K562 (cell line): ENCODE measurements around the gene COASY. TPM values are rescaled to one million over a fixed set of nuclear protein-coding genes. Genes with fewer than 3 reads are reported as not detected.

Experiments used
- ARNT ChIP-seq, 2 experiments: fragments of 450-650 bp; IDR thresholded peaks; 2 replicates each; pipeline ENCODE4 v1.6.1; 2016; ENCODE audit warnings: mild to moderate bottlenecking in 1 of 2
- CBX8 ChIP-seq: fragments of 200-600 bp; sonication (generic); IDR thresholded peaks from 2 replicates; pipeline ENCODE4 v1.6.1; 2012; ENCODE audit warnings: borderline replicate concordance, mixed run types, low read depth, mild to moderate bottlenecking, moderate library complexity, mixed read lengths, low read length, control low read depth, inconsistent platforms; ENCODE audit not compliant: poor library complexity, severe bottlenecking; ENCODE audit errors: extremely low read depth
- EGR1 ChIP-seq: fragments of 450-650 bp; conservative IDR thresholded peaks from 2 replicates; pipeline ENCODE4 v1.6.1; 2017; ENCODE audit warnings: mild to moderate bottlenecking
- ELF4 ChIP-seq: fragments of 450-650 bp; formaldehyde crosslinking; IDR thresholded peaks from 2 replicates; pipeline ENCODE4 v1.4.0; 2022; ENCODE audit warnings: missing genetic modification characterization
- EZH2 ChIP-seq: IDR thresholded peaks from 2 replicates; pipeline ENCODE4 v1.6.1; 2012; ENCODE audit warnings: low read depth, mild to moderate bottlenecking, inconsistent platforms, low read length, borderline replicate concordance
- FOXJ3 ChIP-seq: sonication (generic); formaldehyde crosslinking; IDR thresholded peaks from 2 replicates; pipeline ENCODE4 v1.4.0; 2020; ENCODE audit warnings: mild to moderate bottlenecking, missing genetic modification reagents
- JUND ChIP-seq, 2 experiments: IDR thresholded peaks; 2 replicates in 1 of 2; 3 replicates in 1 of 2; pipeline ENCODE4 v1.6.1; 2011; ENCODE audit warnings: borderline replicate concordance in 2 of 2, low read depth in 2 of 2, low read length in 2 of 2, improper control_type of control experiment in 1 of 2, missing biosample characterization in 1 of 2, missing genetic modification characterization in 1 of 2, missing genetic modification reagents in 1 of 2
- NCOA1 ChIP-seq: fragments of 450-650 bp; IDR thresholded peaks from 2 replicates; pipeline ENCODE4 v1.6.1; 2016; ENCODE audit warnings: low read depth
- NCOA4 ChIP-seq: fragments of 450-650 bp; IDR thresholded peaks from 2 replicates; pipeline ENCODE4 v1.6.1; 2018; ENCODE audit warnings: mild to moderate bottlenecking; ENCODE audit not compliant: partially characterized antibody
- NR2C1 ChIP-seq, 2 experiments: fragments of 450-650 bp; IDR thresholded peaks; 2 replicates each; pipeline ENCODE4 v1.6.1; 2017; ENCODE audit warnings: mild to moderate bottlenecking in 2 of 2, antibody characterized with exemption in 1 of 2, inconsistent platforms in 1 of 2, missing compliant biosample characterization in 1 of 2, missing genetic modification characterization in 1 of 2
- POLR2AphosphoS2 ChIP-seq: IDR thresholded peaks from 2 replicates; pipeline ENCODE4 v1.6.1; 2012; ENCODE audit warnings: low read length, improper control_type of control experiment
- RBM34 ChIP-seq: fragments of 200-400 bp; formaldehyde crosslinking; IDR thresholded peaks from 2 replicates; pipeline ENCODE4 v1.6.1; 2018; ENCODE audit warnings: low read length, borderline replicate concordance; ENCODE audit not compliant: insufficient read depth
- THRAP3 ChIP-seq: fragments of 450-650 bp; IDR thresholded peaks from 2 replicates; pipeline ENCODE4 v1.6.1; 2016; ENCODE audit warnings: mild to moderate bottlenecking, inconsistent platforms, borderline replicate concordance
- TRIM28 ChIP-seq: fragments of 450-650 bp; IDR thresholded peaks from 2 replicates; pipeline ENCODE4 v1.6.1; 2017
- ZKSCAN3 ChIP-seq: fragments of 250-450 bp; sonication (Bioruptor Pico); IDR thresholded peaks from 2 replicates; pipeline ENCODE4 v1.4.0; 2020
- ZNF174 ChIP-seq: fragments of 250-450 bp; sonication (Bioruptor Pico); IDR thresholded peaks from 2 replicates; pipeline ENCODE4 v1.4.0; 2020; ENCODE audit warnings: mild to moderate bottlenecking
- ZNF263 ChIP-seq: sonication (generic); formaldehyde crosslinking; IDR thresholded peaks from 2 replicates; pipeline ENCODE4 v1.8.0; 2022; ENCODE audit warnings: mild to moderate bottlenecking, missing genetic modification reagents, borderline replicate concordance
- ZNF324 ChIP-seq: fragments of 250-450 bp; sonication (Bioruptor Pico); IDR thresholded peaks from 2 replicates; pipeline ENCODE4 v1.4.0; 2020; ENCODE audit warnings: mild to moderate bottlenecking
- polyA plus RNA-seq, 8 experiments: library from polyadenylated mRNA; depleted of rRNA in 4 of 8; stranded (reverse) in 5 of 8; unstranded in 3 of 8; fragments of >200 nt; fragmentation: Nextera tagmentation in 2 of 8; fragmentation: Illumina TruSeq in 1 of 8; extraction: Ambion mirVana in 2 of 8; extraction: Trizol in 1 of 8; gene quantifications; 2 replicates each; pipeline versions ENCODE4 v1.2.1 to v1.2.3, GENCODE V29; 2011 to 2014; ENCODE audit warnings: inconsistent platforms in 1 of 8, missing spikeins in 1 of 8
- total RNA-seq, 7 experiments: library from RNA; depleted of rRNA in 6 of 7; stranded (reverse); fragments of >200 nt in 6 of 7; fragmentation: Illumina TruSeq in 2 of 7; extraction: Trizol in 2 of 7; gene quantifications; 2 replicates each; pipeline versions ENCODE4 v1.2.1 to v1.2.3, GENCODE V29; 2011 to 2021; ENCODE audit warnings: low replicate concordance in 1 of 7
- TF ChIP-seq, protein P1 (sequence below): fragments of 450-650 bp; IDR thresholded peaks from 2 replicates; pipeline ENCODE4 v1.6.1; 2017; ENCODE audit warnings: antibody characterized with exemption, mild to moderate bottlenecking
- TF ChIP-seq, protein P2 (sequence below), 2 experiments: IDR thresholded peaks in 1 of 2; conservative IDR thresholded peaks in 1 of 2; 2 replicates each; pipeline ENCODE4 v1.6.1; 2016; ENCODE audit warnings: low read depth in 2 of 2, mild to moderate bottlenecking in 1 of 2, missing compliant biosample characterization in 1 of 2, missing genetic modification characterization in 1 of 2, moderate library complexity in 1 of 2
- TF ChIP-seq, protein P3 (sequence below): fragments of 250-450 bp; sonication (Bioruptor Pico); IDR thresholded peaks from 2 replicates; pipeline ENCODE4 v1.8.0; 2022; ENCODE audit warnings: moderate library complexity, mild to moderate bottlenecking, inconsistent platforms

COASY gene
- total and polyA plus RNA-seq, 9 of the 15 experiments (the other 6 are each of a cell fraction or from before 2014, with no cell fraction given), result 25.4 to 175 (median 62.3) TPM

DNA sequence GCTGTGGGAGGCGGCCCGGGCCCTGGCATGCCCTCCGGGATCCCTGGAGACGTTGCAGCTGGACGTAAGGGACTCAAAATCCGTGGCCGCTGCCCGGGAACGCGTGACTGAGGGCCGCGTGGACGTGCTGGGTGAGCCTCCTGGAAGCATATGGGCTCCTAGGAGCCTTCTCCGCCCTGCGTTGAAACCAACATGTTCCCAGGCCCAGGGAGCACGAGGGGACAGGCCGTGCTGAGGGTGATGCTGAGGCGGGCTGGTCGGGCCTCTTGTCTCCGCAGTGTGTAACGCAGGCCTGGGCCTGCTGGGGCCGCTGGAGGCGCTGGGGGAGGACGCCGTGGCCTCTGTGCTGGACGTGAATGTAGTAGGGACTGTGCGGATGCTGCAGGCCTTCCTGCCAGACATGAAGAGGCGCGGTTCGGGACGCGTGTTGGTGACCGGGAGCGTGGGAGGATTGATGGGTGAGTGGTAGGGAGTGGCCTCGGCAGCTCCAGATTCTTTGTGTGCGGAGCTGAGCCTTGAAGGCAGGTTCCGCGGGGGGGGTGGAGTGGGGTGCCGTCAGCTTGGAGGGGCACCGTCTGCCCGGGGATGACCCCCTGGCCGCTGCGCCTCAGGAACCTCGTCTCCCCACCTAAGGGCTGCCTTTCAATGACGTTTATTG is 8.7 kb upstream of the COASY start (continued):
- TF ChIP-seq, protein P1, sequence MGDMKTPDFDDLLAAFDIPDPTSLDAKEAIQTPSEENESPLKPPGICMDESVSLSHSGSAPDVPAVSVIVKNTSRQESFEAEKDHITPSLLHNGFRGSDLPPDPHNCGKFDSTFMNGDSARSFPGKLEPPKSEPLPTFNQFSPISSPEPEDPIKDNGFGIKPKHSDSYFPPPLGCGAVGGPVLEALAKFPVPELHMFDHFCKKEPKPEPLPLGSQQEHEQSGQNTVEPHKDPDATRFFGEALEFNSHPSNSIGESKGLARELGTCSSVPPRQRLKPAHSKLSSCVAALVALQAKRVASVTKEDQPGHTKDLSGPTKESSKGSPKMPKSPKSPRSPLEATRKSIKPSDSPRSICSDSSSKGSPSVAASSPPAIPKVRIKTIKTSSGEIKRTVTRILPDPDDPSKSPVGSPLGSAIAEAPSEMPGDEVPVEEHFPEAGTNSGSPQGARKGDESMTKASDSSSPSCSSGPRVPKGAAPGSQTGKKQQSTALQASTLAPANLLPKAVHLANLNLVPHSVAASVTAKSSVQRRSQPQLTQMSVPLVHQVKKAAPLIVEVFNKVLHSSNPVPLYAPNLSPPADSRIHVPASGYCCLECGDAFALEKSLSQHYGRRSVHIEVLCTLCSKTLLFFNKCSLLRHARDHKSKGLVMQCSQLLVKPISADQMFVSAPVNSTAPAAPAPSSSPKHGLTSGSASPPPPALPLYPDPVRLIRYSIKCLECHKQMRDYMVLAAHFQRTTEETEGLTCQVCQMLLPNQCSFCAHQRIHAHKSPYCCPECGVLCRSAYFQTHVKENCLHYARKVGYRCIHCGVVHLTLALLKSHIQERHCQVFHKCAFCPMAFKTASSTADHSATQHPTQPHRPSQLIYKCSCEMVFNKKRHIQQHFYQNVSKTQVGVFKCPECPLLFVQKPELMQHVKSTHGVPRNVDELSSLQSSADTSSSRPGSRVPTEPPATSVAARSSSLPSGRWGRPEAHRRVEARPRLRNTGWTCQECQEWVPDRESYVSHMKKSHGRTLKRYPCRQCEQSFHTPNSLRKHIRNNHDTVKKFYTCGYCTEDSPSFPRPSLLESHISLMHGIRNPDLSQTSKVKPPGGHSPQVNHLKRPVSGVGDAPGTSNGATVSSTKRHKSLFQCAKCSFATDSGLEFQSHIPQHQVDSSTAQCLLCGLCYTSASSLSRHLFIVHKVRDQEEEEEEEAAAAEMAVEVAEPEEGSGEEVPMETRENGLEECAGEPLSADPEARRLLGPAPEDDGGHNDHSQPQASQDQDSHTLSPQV, result peak; percentile 67
- TF ChIP-seq, protein P2, sequence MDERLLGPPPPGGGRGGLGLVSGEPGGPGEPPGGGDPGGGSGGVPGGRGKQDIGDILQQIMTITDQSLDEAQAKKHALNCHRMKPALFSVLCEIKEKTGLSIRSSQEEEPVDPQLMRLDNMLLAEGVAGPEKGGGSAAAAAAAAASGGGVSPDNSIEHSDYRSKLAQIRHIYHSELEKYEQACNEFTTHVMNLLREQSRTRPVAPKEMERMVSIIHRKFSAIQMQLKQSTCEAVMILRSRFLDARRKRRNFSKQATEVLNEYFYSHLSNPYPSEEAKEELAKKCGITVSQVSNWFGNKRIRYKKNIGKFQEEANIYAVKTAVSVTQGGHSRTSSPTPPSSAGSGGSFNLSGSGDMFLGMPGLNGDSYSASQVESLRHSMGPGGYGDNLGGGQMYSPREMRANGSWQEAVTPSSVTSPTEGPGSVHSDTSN (CRISPR knock-in tag; IDR thresholded peaks at IDR 0.05; ENCODE audit: low read depth), result no peak
- TF ChIP-seq, protein P2 (tag; conservative IDR thresholded peaks at IDR 0.05; ENCODE audit: low read depth), result peak; percentile 79
- TF ChIP-seq EGR1 (peak; percentile 97), ZKSCAN3 (no peak), POLR2AphosphoS2 (no peak), TRIM28 (no peak), THRAP3 (no peak), ARNT (IDR thresholded peaks at IDR 0.05) (no peak), ZNF174 (CRISPR knock-in tag) (no peak), NR2C1 (IDR thresholded peaks at IDR 0.05) (no peak), NR2C1 (tag; IDR thresholded peaks at IDR 0.05) (no peak), CBX8 (no peak), RBM34 (no peak), NCOA4 (no peak), ZNF263 (CRISPR knock-in tag) (no peak), ELF4 (CRISPR knock-in tag) (0 out of 2 replicates have a peak, but pooled peaks have one; percentile 13), FOXJ3 (no peak), JUND (IDR thresholded peaks at IDR 0.05; ENCODE audit: borderline replicate concordance, low read depth, low read length) (no peak; the same call in 1 of the 2 replicates), JUND (tag; IDR thresholded peaks at IDR 0.05; ENCODE audit: borderline replicate concordance, low read depth, low read length) (peak; percentile 22; the same call in 1 of the 3 replicates), NCOA1 (no peak; the same call in 1 of the 2 replicates), EZH2 (no peak), ZNF324 (no peak)
- TF ChIP-seq, protein P3, sequence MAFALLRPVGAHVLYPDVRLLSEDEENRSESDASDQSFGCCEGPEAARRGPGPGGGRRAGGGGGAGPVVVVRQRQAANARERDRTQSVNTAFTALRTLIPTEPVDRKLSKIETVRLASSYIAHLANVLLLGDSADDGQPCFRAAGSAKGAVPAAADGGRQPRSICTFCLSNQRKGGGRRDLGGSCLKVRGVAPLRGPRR (CRISPR knock-in tag), result no peak
